ENCODE results near the gene CLEC18A. TPM values are rescaled to one million over a fixed set of nuclear protein-coding genes. Genes with fewer than 3 reads are reported as not detected.

Gene CLEC18A
- total and polyA plus RNA-seq, 2 experiments from 2014 or later, result 0.13 to 0.90 TPM

GRCh38 chr16:69917311-69917710 is 33.8 kb upstream of the CLEC18A start:
- H3K9me3 Mint-ChIP-seq, result no peaks in the 10 kb centered on the region
- no peaks in the 10 kb centered on the region for H4K20me1 ChIP-seq (replicated peaks; ENCODE audit: insufficient read depth)
- H3K27me3 Mint-ChIP-seq (ENCODE audit: insufficient read depth, low read depth, poor library complexity), result peaks cover 5% of the 10 kb centered on the region
- H3K36me3 ChIP-seq (ENCODE audit: insufficient read depth), result no peaks in the 10 kb centered on the region
- TF ChIP-seq CREB1 (CRISPR knock-in tag; IDR thresholded peaks at IDR 0.05; ENCODE audit: low read depth) (no peak), NANOG (IDR thresholded peaks at IDR 0.05; ENCODE audit: borderline replicate concordance) (no peak), ZNF331 (CRISPR knock-in tag; IDR thresholded peaks at IDR 0.05; ENCODE audit: low read depth) (no peak), POLR2AphosphoS5 (IDR thresholded peaks at IDR 0.05; ENCODE audit: low read depth) (no peak), ZNF114 (CRISPR knock-in tag; IDR thresholded peaks at IDR 0.05) (no peak), EZH2phosphoT487 (IDR thresholded peaks at IDR 0.05; ENCODE audit: unreplicated experiment) (no peak)
- H3K4me1 Mint-ChIP-seq, result peaks cover 16% of the 10 kb centered on the region
- H3F3A ChIP-seq (replicated peaks; ENCODE audit: low read depth), result peaks cover 8% of the 10 kb centered on the region; the same call in 1 of the 2 replicates
- H3K27me3 ChIP-seq (ENCODE audit: insufficient read depth), result no peaks in the 10 kb centered on the region
- peak overlapping the region; percentile 45; the same call in 1 of the 2 replicates for H3K4me2 ChIP-seq
- peaks cover 7% of the 10 kb centered on the region for H3K4me1 ChIP-seq (ENCODE audit: insufficient read depth)
- H3K27ac Mint-ChIP-seq, result peak overlapping the region; percentile 60
- H2AFZ ChIP-seq, result no peak overlapping the region
- no peak overlapping the region for H3K4me3 Mint-ChIP-seq
- 0 out of 2 replicates have a peak overlapping the region, but pooled peaks have one; percentile 69 for H3K27ac ChIP-seq (ENCODE audit: low read depth)
- no peaks in the 10 kb centered on the region for H3K36me3 Mint-ChIP-seq (ENCODE audit: low read depth)
- ATAC-seq (peak; percentile 30), DNase-seq (ENCODE audit: low spot score) (no peak)
- peaks cover 3% of the 10 kb centered on the region; the same call in 1 of the 2 replicates for H3K9me2 ChIP-seq (ENCODE audit: insufficient read depth)
- no peaks in the 10 kb centered on the region for H3K79me2 ChIP-seq (replicated peaks; ENCODE audit: insufficient read depth)
- H3K4me3 ChIP-seq, result no peak overlapping the region

- Histone ChIP-seq H4K20me1 (replicated peaks; ENCODE audit: insufficient read depth) (no peaks in the 10 kb centered on the region), H2AFZ (no peak overlapping the region), H3K4me1 (ENCODE audit: insufficient read depth) (peaks cover 7% of the 10 kb centered on the region), H3K36me3 (ENCODE audit: insufficient read depth) (no peaks in the 10 kb centered on the region), H3K79me2 (replicated peaks; ENCODE audit: insufficient read depth) (no peaks in the 10 kb centered on the region), H3K4me3 (no peak overlapping the region), H3K27me3 (ENCODE audit: insufficient read depth) (no peaks in the 10 kb centered on the region), H3K4me2 (peak overlapping the region; percentile 45; the same call in 1 of the 2 replicates), H3F3A (replicated peaks; ENCODE audit: low read depth) (peaks cover 8% of the 10 kb centered on the region; the same call in 1 of the 2 replicates), H3K27ac (ENCODE audit: low read depth) (peak overlapping the region; percentile 72), H3K9me2 (ENCODE audit: insufficient read depth) (peaks cover 3% of the 10 kb centered on the region; the same call in 1 of the 2 replicates)
- H3K4me3 Mint-ChIP-seq, result no peak overlapping the region
- DNase-seq (ENCODE audit: low spot score) (peak; percentile 86), ATAC-seq (peak; percentile 95)
- peaks cover 5% of the 10 kb centered on the region for H3K27me3 Mint-ChIP-seq (ENCODE audit: insufficient read depth, low read depth, poor library complexity)
- H3K36me3 Mint-ChIP-seq (ENCODE audit: low read depth), result no peaks in the 10 kb centered on the region
- no peaks in the 10 kb centered on the region for H3K9me3 Mint-ChIP-seq
- H3K27ac Mint-ChIP-seq, result peak overlapping the region; percentile 65
- H3K4me1 Mint-ChIP-seq, result peaks cover 16% of the 10 kb centered on the region
- TF ChIP-seq EZH2 (IDR thresholded peaks at IDR 0.05; ENCODE audit: low read depth, unreplicated experiment) (no peak), CREB1 (CRISPR knock-in tag; IDR thresholded peaks at IDR 0.05; ENCODE audit: low read depth) (peak; percentile 22; the same call in 1 of the 2 replicates), POLR2AphosphoS5 (IDR thresholded peaks at IDR 0.05; ENCODE audit: low read depth) (no peak), ETS1 (IDR thresholded peaks at IDR 0.05) (no peak), JUNB (IDR thresholded peaks at IDR 0.05; ENCODE audit: unreplicated experiment) (no peak), ZNF462 (CRISPR knock-in tag; IDR thresholded peaks at IDR 0.05) (no peak)
Measured at GRCh38 chr16:69917739-69918138, 33.4 kb upstream of the CLEC18A start.
